ENCODE data around the gene GEMIN7. TPM values are rescaled to one million over a fixed set of nuclear protein-coding genes. Genes with fewer than 3 reads are reported as not detected.

GEMIN7 gene
- total RNA-seq, 1 experiment from 2014 or later, result 46.0 TPM

- H2AK5ac ChIP-seq (ENCODE audit: insufficient read length, low read length), result no peak overlapping the region
- no peak for DNase-seq
- H2BK20ac ChIP-seq (ENCODE audit: low read depth, low read length, poor library complexity, severe bottlenecking), result no peak overlapping the region
- H3K4me1 ChIP-seq (ENCODE audit: insufficient read depth, low read length), result no peaks in the 10 kb centered on the region; the same call in 1 of the 2 replicates
- no peak overlapping the region for H3K4ac ChIP-seq (ENCODE audit: low read depth, low read length)
- no peaks in the 10 kb centered on the region for H3K9me3 Mint-ChIP-seq
- H2BK120ac ChIP-seq (ENCODE audit: low read depth, low read length, poor library complexity, severe bottlenecking), result no peak overlapping the region
- H3K27me3 Mint-ChIP-seq (ENCODE audit: low read depth), result no peaks in the 10 kb centered on the region
- H3K27ac Mint-ChIP-seq, result peak overlapping the region in 1 of 3 experiments; percentile 55; a peak in 1 of 7 replicates
- no peak for TF ChIP-seq CTCF (conservative IDR thresholded peaks at IDR 0.05)
- H4K5ac ChIP-seq (ENCODE audit: insufficient read length, low read depth, low read length), result no peak overlapping the region
- no peak overlapping the region for H3K23ac ChIP-seq (ENCODE audit: insufficient read length, low read depth, low read length)
- peaks cover 14 to 39% of the 10 kb centered on the region in 2 experiments for H3K4me1 Mint-ChIP-seq
- WGBS (ENCODE audit: extremely low coverage, insufficient read length, low lambda C conversion rate), result no CpG with 5 or more reads among the region's 21 CpGs
- no peak overlapping the region; the same call in 1 of the 2 replicates for H3K14ac ChIP-seq (ENCODE audit: insufficient read depth, low read length)
- H2BK12ac ChIP-seq (ENCODE audit: insufficient read length, low read depth, low read length), result no peak overlapping the region
- H3K9ac ChIP-seq (ENCODE audit: extremely low read depth, insufficient read length, low read length), result no peak overlapping the region
- no peak overlapping the region for H2BK5ac ChIP-seq (ENCODE audit: insufficient read length, low read length)
- H3K27me3 ChIP-seq (ENCODE audit: insufficient read depth, low read length), result no peaks in the 10 kb centered on the region
- no peak overlapping the region for H2BK15ac ChIP-seq (ENCODE audit: low read depth, low read length)
- peaks cover 8% of the 10 kb centered on the region; the same call in 1 of the 2 replicates for H3K79me2 ChIP-seq (ENCODE audit: insufficient read depth, low read length)
- no peak overlapping the region for H4K91ac ChIP-seq (ENCODE audit: insufficient read length, low read depth, low read length)
- no peak overlapping the region for H3K27ac ChIP-seq (ENCODE audit: insufficient read length, low read depth, low read length)
- no peak overlapping the region for H3K4me2 ChIP-seq (ENCODE audit: insufficient read depth, insufficient read length, low read length)
- H3K4me3 Mint-ChIP-seq, result no peak overlapping the region
- no peak overlapping the region for H3K56ac ChIP-seq (ENCODE audit: insufficient read length, low read depth, low read length)
- no peak overlapping the region for H4K8ac ChIP-seq (replicated peaks; ENCODE audit: insufficient read length, low read depth, low read length)
- H3K79me1 ChIP-seq (ENCODE audit: insufficient read depth, low read depth, low read length, poor library complexity, severe bottlenecking), result no peaks in the 10 kb centered on the region
- no peak overlapping the region for H3T11ph ChIP-seq (ENCODE audit: low read length)
- H3K23me2 ChIP-seq (ENCODE audit: insufficient read length, low read depth, low read length, poor library complexity, severe bottlenecking), result no peaks in the 10 kb centered on the region
- H3K36me3 Mint-ChIP-seq (ENCODE audit: insufficient read depth in 1 of 3, low read depth in 3 of 3), result peaks cover 0 to 4% (median 0%) of the 10 kb centered on the region in 3 experiments; a peak in 1 of 7 replicates
- no peak overlapping the region for H3K18ac ChIP-seq (ENCODE audit: insufficient read length, low read depth, low read length)
- H3K9me3 ChIP-seq (ENCODE audit: control insufficient read depth, low read depth, low read length), result no peaks in the 10 kb centered on the region
- no peak overlapping the region for H2AFZ ChIP-seq (ENCODE audit: low read length)
- H4K20me1 ChIP-seq (ENCODE audit: control insufficient read depth, insufficient read depth, insufficient read length), result peaks cover 8% of the 10 kb centered on the region
Observed at GRCh38 chr19:45115809-45116615, 37.0 kb downstream of the GEMIN7 start.

Data from H9 (cell line).